ENCODE data around the gene SLC26A11. TPM values are rescaled to one million over a fixed set of nuclear protein-coding genes. Genes with fewer than 3 reads are reported as not detected.

SLC26A11 gene
- total and polyA plus RNA-seq, 2 experiments from 2014 or later, result 11.4 to 13.9 TPM

DNA sequence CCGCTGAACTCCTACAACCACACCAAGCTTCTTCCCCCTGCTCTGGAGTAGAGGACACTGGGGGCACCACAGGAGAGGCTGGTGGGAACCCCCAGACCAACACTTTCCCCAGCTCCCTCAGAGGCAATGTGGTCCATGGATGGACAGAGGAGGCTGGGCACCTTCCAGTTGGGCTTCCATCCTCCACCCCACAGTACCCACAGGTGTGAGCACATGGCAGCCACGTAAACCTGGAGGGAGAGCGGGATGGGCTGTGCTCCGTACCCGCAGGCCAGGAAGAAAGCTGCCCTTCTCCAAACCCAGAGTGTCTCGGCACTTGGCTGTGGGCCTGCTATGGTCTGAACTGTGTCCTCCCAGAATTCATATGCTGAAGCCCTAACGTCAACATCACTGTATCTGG, 1.8 kb upstream of the SLC26A11 start:
- Histone ChIP-seq H3K36me3 (ENCODE audit: low read depth) (no peaks in the 10 kb centered on the region; the same call in 1 of the 2 replicates), H3K9ac (no peak overlapping the region), H4K20me1 (ENCODE audit: insufficient read depth) (no peaks in the 10 kb centered on the region), H3K4me2 (ENCODE audit: unreplicated experiment) (no peak overlapping the region), H3K9me2 (ENCODE audit: insufficient read depth) (no peaks in the 10 kb centered on the region), H3K79me2 (ENCODE audit: insufficient read depth) (peaks cover 22% of the 10 kb centered on the region), H3K27me3 (replicated peaks; ENCODE audit: insufficient read depth) (no peaks in the 10 kb centered on the region), H3K27ac (no peak overlapping the region), H3F3A (ENCODE audit: insufficient read depth) (no peaks in the 10 kb centered on the region), H3K4me1 (ENCODE audit: insufficient read depth) (peaks cover 4% of the 10 kb centered on the region; the same call in 1 of the 2 replicates), H2AFZ (no peak overlapping the region), H3K9me3 (ENCODE audit: low read depth) (no peaks in the 10 kb centered on the region), H3K4me3 (no peak overlapping the region)
- TF ChIP-seq EZH2 (IDR thresholded peaks at IDR 0.05; ENCODE audit: insufficient read depth, poor library complexity, severe bottlenecking) (no peak), EZH2phosphoT487 (IDR thresholded peaks at IDR 0.05; ENCODE audit: insufficient read depth, low read depth) (no peak)
- WGBS, 2 experiments (ENCODE audit: low coverage in 1 of 2, low lambda C conversion rate in 2 of 2, missing lambda C conversion rate in 2 of 2), result 86 to 87% methylated on average over 7 of the region's 7 CpGs
- no peak for DNase-seq
- in situ Hi-C loops (cut with MboI), result no loop called here

DNA sequence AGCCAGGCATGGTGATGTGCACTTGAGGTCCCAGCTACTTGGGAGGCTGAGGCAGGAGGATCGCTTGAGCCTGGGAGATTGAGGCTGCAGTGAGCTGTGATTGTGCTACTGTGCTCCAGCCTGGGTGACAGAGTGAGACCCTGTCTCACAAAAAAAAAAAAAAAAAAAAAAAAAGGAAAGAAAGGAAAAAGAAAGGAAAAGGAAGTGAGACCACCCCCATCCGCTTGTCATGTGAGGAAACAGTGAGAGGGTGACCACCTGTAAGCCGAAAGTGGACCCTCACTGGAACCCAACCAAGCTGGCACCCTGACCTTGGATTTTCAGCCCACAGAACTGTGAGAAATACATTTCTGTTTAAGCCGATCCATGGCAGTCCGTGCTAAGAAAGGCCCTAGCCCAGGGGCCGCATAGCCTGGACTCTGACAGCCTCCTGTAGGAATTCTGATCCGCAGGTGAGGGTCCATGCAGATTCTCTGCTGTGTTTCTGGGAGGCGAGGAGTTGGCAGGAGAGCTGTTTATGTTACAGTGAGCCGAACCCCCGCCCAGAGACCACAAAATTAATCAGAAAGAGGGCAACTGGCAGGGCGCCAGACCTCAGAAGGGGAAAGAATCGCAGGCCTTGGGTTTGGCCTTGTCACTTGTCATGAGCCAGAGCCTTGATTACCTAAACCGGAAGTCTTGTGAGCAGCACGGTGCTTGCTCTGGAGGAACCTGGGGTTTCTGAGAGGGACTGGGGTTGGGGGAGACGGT, 1.0 kb upstream of the SLC26A11 start:
- Histone ChIP-seq H3K79me2 (ENCODE audit: insufficient read depth) (peaks cover 22% of the 10 kb centered on the region), H3K4me3 (peak overlapping the region; percentile 85), H3K27ac (peak overlapping the region; percentile 49), H2AFZ (peak overlapping the region; percentile 83), H3K36me3 (ENCODE audit: low read depth) (no peaks in the 10 kb centered on the region; the same call in 1 of the 2 replicates), H3K27me3 (replicated peaks; ENCODE audit: insufficient read depth) (no peaks in the 10 kb centered on the region), H3K9me3 (ENCODE audit: low read depth) (no peaks in the 10 kb centered on the region), H4K20me1 (ENCODE audit: insufficient read depth) (no peaks in the 10 kb centered on the region), H3F3A (ENCODE audit: insufficient read depth) (no peaks in the 10 kb centered on the region), H3K9me2 (ENCODE audit: insufficient read depth) (no peaks in the 10 kb centered on the region), H3K4me1 (ENCODE audit: insufficient read depth) (peaks cover 4% of the 10 kb centered on the region; the same call in 1 of the 2 replicates), H3K9ac (peak overlapping the region; percentile 85), H3K4me2 (ENCODE audit: unreplicated experiment) (peak overlapping the region; percentile 84)
- 30 to 33% methylated on average over 14 to 15 of the region's 15 CpGs for WGBS, 2 experiments (ENCODE audit: low coverage in 1 of 2, low lambda C conversion rate in 2 of 2, missing lambda C conversion rate in 2 of 2)
- DNase-seq, result peak; percentile 88
- in situ Hi-C loops (cut with MboI), result no loop called here
- TF ChIP-seq EZH2phosphoT487 (IDR thresholded peaks at IDR 0.05; ENCODE audit: insufficient read depth, low read depth) (no peak), EZH2 (IDR thresholded peaks at IDR 0.05; ENCODE audit: insufficient read depth, poor library complexity, severe bottlenecking) (no peak)

GRCh38 chr17:80219763-80220053, 519 bp upstream of the SLC26A11 start:
- Histone ChIP-seq H2AFZ (peak overlapping the region; percentile 83), H3K4me3 (peak overlapping the region; percentile 85), H3K9me3 (ENCODE audit: low read depth) (no peaks in the 10 kb centered on the region), H3K4me2 (ENCODE audit: unreplicated experiment) (peak overlapping the region; percentile 84), H4K20me1 (ENCODE audit: insufficient read depth) (no peaks in the 10 kb centered on the region), H3K79me2 (ENCODE audit: insufficient read depth) (peaks cover 22% of the 10 kb centered on the region), H3F3A (ENCODE audit: insufficient read depth) (no peaks in the 10 kb centered on the region), H3K36me3 (ENCODE audit: low read depth) (no peaks in the 10 kb centered on the region; the same call in 1 of the 2 replicates), H3K9ac (peak overlapping the region; percentile 85), H3K27ac (peak overlapping the region; percentile 49), H3K27me3 (replicated peaks; ENCODE audit: insufficient read depth) (no peaks in the 10 kb centered on the region), H3K4me1 (ENCODE audit: insufficient read depth) (peaks cover 4% of the 10 kb centered on the region; the same call in 1 of the 2 replicates), H3K9me2 (ENCODE audit: insufficient read depth) (no peaks in the 10 kb centered on the region)
- no peak for DNase-seq
- TF ChIP-seq EZH2phosphoT487 (IDR thresholded peaks at IDR 0.05; ENCODE audit: insufficient read depth, low read depth) (no peak), EZH2 (IDR thresholded peaks at IDR 0.05; ENCODE audit: insufficient read depth, poor library complexity, severe bottlenecking) (no peak)
- in situ Hi-C loops (cut with MboI), result no loop called here
- 3% methylated on average over 5 of the region's 5 CpGs for WGBS, 2 experiments (ENCODE audit: low coverage in 1 of 2, low lambda C conversion rate in 2 of 2, missing lambda C conversion rate in 2 of 2)

- peak overlapping the region; percentile 84 for H3K4me2 ChIP-seq (ENCODE audit: unreplicated experiment)
Measured at GRCh38 chr17:80220736-80221215, 549 bp downstream of the SLC26A11 start.

More at GRCh38 chr17:80220736-80221215, 549 bp downstream of the SLC26A11 start:
- H3K9me3 ChIP-seq (ENCODE audit: low read depth), result no peaks in the 10 kb centered on the region
- H3K27ac ChIP-seq, result no peak overlapping the region
- no peaks in the 10 kb centered on the region for H3K27me3 ChIP-seq (replicated peaks; ENCODE audit: insufficient read depth)
- H2AFZ ChIP-seq, result peak overlapping the region; percentile 83
- H3K4me3 ChIP-seq, result peak overlapping the region; percentile 85
- no peaks in the 10 kb centered on the region for H3K9me2 ChIP-seq (ENCODE audit: insufficient read depth)
- in situ Hi-C loops (cut with MboI), result no loop called here
- peaks cover 4% of the 10 kb centered on the region; the same call in 1 of the 2 replicates for H3K4me1 ChIP-seq (ENCODE audit: insufficient read depth)
- DNase-seq, result peak; percentile 55
- peaks cover 22% of the 10 kb centered on the region for H3K79me2 ChIP-seq (ENCODE audit: insufficient read depth)
- peak overlapping the region; percentile 85 for H3K9ac ChIP-seq
- no peaks in the 10 kb centered on the region; the same call in 1 of the 2 replicates for H3K36me3 ChIP-seq (ENCODE audit: low read depth)
- TF ChIP-seq EZH2 (IDR thresholded peaks at IDR 0.05; ENCODE audit: insufficient read depth, poor library complexity, severe bottlenecking) (no peak), EZH2phosphoT487 (IDR thresholded peaks at IDR 0.05; ENCODE audit: insufficient read depth, low read depth) (no peak)
- WGBS, 2 experiments (ENCODE audit: low coverage in 1 of 2, low lambda C conversion rate in 2 of 2, missing lambda C conversion rate in 2 of 2), result 2 to 4% methylated on average over 30 to 41 of the region's 41 CpGs
- no peaks in the 10 kb centered on the region for H3F3A ChIP-seq (ENCODE audit: insufficient read depth)
- H4K20me1 ChIP-seq (ENCODE audit: insufficient read depth), result no peaks in the 10 kb centered on the region
